Peyer's patch (tissue), 4 donors: ENCODE data around the gene ARRDC5. TPM values are rescaled to one million over a fixed set of nuclear protein-coding genes. Genes with fewer than 3 reads are reported as not detected.
"Not testable (repeated sequence)": the region's sequence is repeated elsewhere in the genome, so short reads cannot be mapped to it uniquely, and the experiment has no call there.

Experiments
- DNase-seq, 3 donors: peaks; one replicate each; pipeline ENCODE4 v3.0.0-alpha.2; 2017 to 2019
- H3K27ac ChIP-seq, 4 donors: fragments of 200-600 bp; sonication (generic); one replicate each; pipeline ENCODE4 v1.5.1; 2016 to 2019
- H3K27me3 ChIP-seq, 2 donors: fragments of 200-600 bp; sonication (generic); one replicate each; pipeline ENCODE4 v1.5.1; 2019
- H3K36me3 ChIP-seq, 3 donors: fragments of 200-600 bp; sonication (generic); one replicate each; pipeline ENCODE4 v1.5.1; 2016 to 2019
- H3K4me1 ChIP-seq, 4 donors: fragments of 200-600 bp; sonication (generic); one replicate each; pipeline ENCODE4 v1.5.1; 2016 to 2019
- H3K4me3 ChIP-seq, 4 donors: fragments of 200-600 bp; sonication (generic); 1 replicate in 3 of 4; 2 replicates in 1 of 4; pipeline ENCODE4 v1.5.1; 2016 to 2019; ENCODE audit warnings: mild to moderate bottlenecking in 1 of 4
- H3K9me3 ChIP-seq, 4 donors: fragments of 200-600 bp; sonication (generic); one replicate each; pipeline ENCODE4 v1.5.1; 2016 to 2019; ENCODE audit warnings: mild to moderate bottlenecking in 1 of 4
- CTCF ChIP-seq, 6 experiments: fragments of 450-650 bp in 4 of 6; fragments of 200-600 bp in 2 of 6; sonication (generic) in 1 of 6; IDR thresholded peaks; one replicate each; pipeline ENCODE4 v1.5.1; 2017 to 2019; ENCODE audit warnings: antibody characterized with exemption in 6 of 6, mild to moderate bottlenecking in 3 of 6, moderate library complexity in 1 of 6
- POLR2A ChIP-seq, 2 donors: fragments of 450-650 bp; IDR thresholded peaks; one replicate each; pipeline ENCODE4 v1.5.1; 2017; ENCODE audit warnings: antibody characterized with exemption in 2 of 2, mild to moderate bottlenecking in 2 of 2, moderate library complexity in 2 of 2
- small RNA-seq, 2 donors: library from RNA; depleted of rRNA; stranded (forward); fragments of <200 nt; gene quantifications; one replicate each; pipeline ENCODE3, GENCODE V24; 2016
- total RNA-seq, 4 donors: library from RNA; depleted of rRNA; stranded (reverse); fragments of >200 nt; gene quantifications; one replicate each; pipeline ENCODE4 v1.1.0, GENCODE V29; 2016

Gene ARRDC5
- total RNA-seq, 4 donors from 2014 or later: 0.76 to 8.3 (median 3.1) TPM; not detected in 1

- H3K9me3 ChIP-seq: no peaks in the 10 kb centered on the region
- no peak overlapping the region for H3K27ac ChIP-seq
- TF ChIP-seq POLR2A (IDR thresholded peaks at IDR 0.05) (no peak), CTCF (IDR thresholded peaks at IDR 0.05) (no peak)
- H3K4me1 ChIP-seq: peaks cover 0 to 6% (median 0%) of the 10 kb centered on the region in 4 donors
- no peak overlapping the region for H3K4me3 ChIP-seq
- H3K36me3 ChIP-seq: peaks cover 0 to 73% (median 0%) of the 10 kb centered on the region in 3 donors
- no peak for DNase-seq
- H3K27me3 ChIP-seq: no peaks in the 10 kb centered on the region
Observed at GRCh38 chr19:4847190-4847973, 55.3 kb downstream of the ARRDC5 start.

- H3K4me3 ChIP-seq, H3K27me3 ChIP-seq, DNase-seq, H3K4me1 ChIP-seq, H3K9me3 ChIP-seq: not testable (repeated sequence)
- peaks cover 0 to 68% (median 0%) of the 10 kb centered on the region in 3 donors for H3K36me3 ChIP-seq
- peak overlapping the region in 1 of 4 donors; percentile 17 for H3K27ac ChIP-seq
Observed at GRCh38 chr19:4845975-4846374, 56.7 kb downstream of the ARRDC5 start.

- Histone ChIP-seq H3K4me1 (peaks cover 0 to 6% (median 0%) of the 10 kb centered on the region in 4 donors), H3K27ac (peak overlapping the region in 2 of 4 donors; percentile 22 to 92), H3K9me3 (no peaks in the 10 kb centered on the region), H3K27me3 (no peaks in the 10 kb centered on the region), H3K4me3 (no peak overlapping the region), H3K36me3 (peaks cover 0 to 62% (median 0%) of the 10 kb centered on the region in 3 donors)
- DNase-seq: no peak
- TF ChIP-seq CTCF (IDR thresholded peaks at IDR 0.05): no peak
- no peak for TF ChIP-seq POLR2A (IDR thresholded peaks at IDR 0.05)
Observed at GRCh38 chr19:4844348-4845179, 58.1 kb downstream of the ARRDC5 start.

- TF ChIP-seq CTCF (IDR thresholded peaks at IDR 0.05) (no peak), POLR2A (IDR thresholded peaks at IDR 0.05) (no peak)
- H3K27ac ChIP-seq: peak overlapping the region in 2 of 4 donors; percentile 88 to 92
- no peaks in the 10 kb centered on the region for H3K27me3 ChIP-seq
- no peaks in the 10 kb centered on the region for H3K9me3 ChIP-seq
- H3K4me3 ChIP-seq: no peak overlapping the region
- peaks cover 0 to 6% (median 0%) of the 10 kb centered on the region in 4 donors for H3K4me1 ChIP-seq
- peaks cover 0 to 67% (median 0%) of the 10 kb centered on the region in 3 donors for H3K36me3 ChIP-seq
- no peak for DNase-seq
Observed at GRCh38 chr19:4843647-4843965, 59.1 kb downstream of the ARRDC5 start.

Small RNA genes within 50 kb of the gene (small RNA-seq; reads per million reads assigned to genes)
- gene MIR4747: 0 reads per million in 2 donors

Other genes starting within 250 kb of the ARRDC5 start
- 10 to 100 TPM in 3 of 4 donors, 1 to 10 TPM in 1; 9.9 to 45.9 (median 40.3) TPM for gene MYDGF, start 232.6 kb downstream of the ARRDC5 start, total RNA-seq
- 100 to 1,000 TPM; 102 to 279 (median 168) TPM for gene DPP9, start 179.1 kb downstream of the ARRDC5 start, total RNA-seq
- gene FEM1A, start 111.2 kb downstream of the ARRDC5 start, total RNA-seq: 10 to 100 TPM; 12.8 to 14.9 (median 14.0) TPM
- gene TICAM1, start 71.2 kb downstream of the ARRDC5 start, total RNA-seq: 10 to 100 TPM; 14.0 to 45.8 (median 28.8) TPM
- 100 to 1,000 TPM in 3 of 4 donors, 10 to 100 TPM in 1; 22.3 to 150 (median 108) TPM for gene PLIN3, start 35.2 kb downstream of the ARRDC5 start, total RNA-seq
- gene UHRF1, start 6.6 kb upstream of the ARRDC5 start, total RNA-seq: 10 to 100 TPM in 1 of 4 donors, 1 to 10 TPM in 3; 6.7 to 35.5 (median 8.0) TPM
- 10 to 100 TPM; 28.7 to 75.1 (median 46.1) TPM for gene KDM4B, start 66.2 kb upstream of the ARRDC5 start, total RNA-seq